LHCN-M2 (cell line): Measurements from ENCODE around the gene HAND1. TPM values are rescaled to one million over a fixed set of nuclear protein-coding genes. Genes with fewer than 3 reads are reported as not detected.

ENCODE experiments used
- total RNA-seq: library from RNA; depleted of rRNA; stranded (reverse); fragments of >200 nt; gene quantifications from 2 replicates; pipeline ENCODE4 v1.2.3, GENCODE V29; 2014; rRNA removed

Gene HAND1
- total RNA-seq, 1 experiment from 2014 or later = not detected

Other genes starting within 250 kb of the HAND1 start
- gene SAP30L, start 32.2 kb downstream of the HAND1 start, total RNA-seq = 17.3 and 19.3 TPM in 2 replicates